Activated CD4-positive, CD25-positive, alpha-beta regulatory T cell treated with anti-CD3 and anti-CD28 coated beads, Interleukin-2, amount 50 U/mL, for 16 hours (primary cell): ENCODE measurements around the gene INPP5B.
A peak's percentile ranks its signal among the peaks of the same experiment; 100 is the strongest.
"Not testable (repeated sequence)": the region's sequence is repeated elsewhere in the genome, so short reads cannot be mapped to it uniquely, and the experiment has no call there.

Source experiments
- DNase-seq: peaks from one replicate; pipeline ENCODE4 v3.0.0-alpha.2; 2020; ENCODE audit warnings: low read depth, low spot score

The INPP5B gene

DNA sequence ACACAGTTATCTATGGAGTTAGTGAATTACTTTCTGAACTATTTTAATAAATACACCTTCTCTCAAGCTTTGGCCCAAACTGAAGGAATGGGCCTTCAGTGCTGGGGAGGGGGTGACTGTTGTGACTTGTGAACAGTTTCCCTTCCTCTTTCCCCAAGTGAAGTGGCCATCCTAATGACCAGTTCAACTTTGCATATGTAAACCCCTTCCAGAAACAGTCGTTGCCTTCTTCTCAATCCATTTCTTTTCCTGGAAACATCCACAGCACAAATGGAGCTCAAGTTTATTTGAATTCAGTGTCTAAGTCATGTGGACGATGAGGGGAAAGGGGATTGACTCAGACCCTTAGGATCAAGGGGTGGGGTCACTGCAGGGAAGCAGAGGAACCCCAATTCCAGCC is 1.3 kb upstream of the INPP5B start:
- DNase-seq = no peak

DNA sequence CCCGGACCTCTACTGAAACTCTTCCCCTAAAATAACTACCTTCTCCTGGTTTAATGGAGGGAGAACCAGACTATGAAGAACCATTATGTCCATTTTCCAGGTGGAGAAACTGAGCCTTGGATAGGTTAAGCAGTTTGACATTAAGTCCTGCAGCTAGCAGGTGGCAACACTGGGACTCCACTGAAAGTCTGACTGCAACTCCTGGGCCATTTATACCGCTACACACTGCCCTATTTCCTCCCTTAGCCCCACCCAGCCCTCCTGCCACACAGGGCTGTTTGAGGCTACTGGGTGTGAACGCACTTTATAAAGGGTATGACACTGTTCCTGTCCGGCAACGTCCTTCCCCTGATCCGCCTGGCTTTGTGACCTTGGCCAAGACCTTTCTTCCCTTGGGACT is 511 bp upstream of the INPP5B start:
- no peak for DNase-seq

DNA sequence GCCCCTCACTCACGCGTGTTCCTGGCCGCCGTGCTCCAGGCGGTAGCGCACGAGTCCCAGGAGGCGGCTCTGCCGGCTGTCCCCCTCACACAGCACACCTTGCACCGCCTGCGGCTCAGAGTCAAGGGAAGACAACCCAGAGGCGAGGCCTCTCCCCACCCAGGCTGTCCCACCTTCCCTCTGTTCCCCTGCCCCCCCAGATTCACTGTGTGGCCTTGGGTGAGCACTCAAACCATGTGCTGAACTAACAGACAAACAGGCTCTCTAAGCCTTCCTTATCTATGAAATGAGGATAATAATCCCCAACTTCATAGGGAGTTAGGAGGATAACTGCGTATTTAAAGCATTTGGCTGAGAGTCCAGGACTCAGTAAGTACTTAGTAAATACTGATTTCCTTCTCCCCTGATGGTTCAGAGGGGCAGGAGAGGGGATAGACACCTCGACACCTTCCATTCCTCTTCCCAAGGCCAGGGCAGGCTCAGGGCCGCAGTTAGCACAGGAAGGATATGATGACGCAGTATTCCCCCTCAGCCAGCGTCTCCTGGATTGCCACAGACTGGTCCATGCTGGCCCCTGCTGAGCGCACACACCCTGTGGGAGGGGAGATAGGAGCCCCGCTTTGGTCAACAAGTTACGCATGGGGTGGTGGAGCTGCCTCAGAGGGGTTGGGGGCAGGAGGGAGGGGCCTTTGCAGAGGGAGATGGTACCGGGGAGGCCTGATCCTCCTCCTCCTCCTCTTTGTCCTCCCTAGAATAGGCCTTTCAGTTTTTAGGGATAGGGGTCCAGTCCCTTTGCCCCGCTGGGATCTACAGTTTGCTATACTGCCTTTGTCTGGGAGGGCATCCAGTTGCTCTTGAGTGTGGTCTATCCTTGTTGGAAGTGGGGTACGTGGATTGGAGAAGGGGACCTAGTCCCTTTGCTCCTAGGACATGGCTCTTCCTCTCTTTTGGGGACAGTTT is 830 bp downstream of the INPP5B start:
- DNase-seq = no peak

DNA sequence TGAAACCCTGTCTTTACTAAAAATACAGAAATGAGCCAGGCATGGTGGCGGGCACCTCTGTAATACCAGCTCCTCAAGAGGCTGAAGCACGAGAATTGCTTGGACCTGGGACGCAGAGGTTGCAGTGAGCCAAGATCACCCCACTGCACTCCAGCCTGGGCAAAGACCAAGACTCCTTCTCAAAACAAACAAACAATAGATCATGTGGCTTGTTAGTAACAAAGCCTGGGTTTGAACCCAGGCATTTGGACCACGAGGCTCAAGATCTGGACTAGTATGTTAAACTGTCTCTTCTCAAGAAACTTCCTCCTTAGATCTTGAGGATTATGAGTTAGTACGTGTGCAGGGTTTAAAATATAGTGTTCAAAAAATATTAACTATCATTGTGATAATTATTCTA is 1.6 kb downstream of the INPP5B start:
- no peak for DNase-seq

DNA sequence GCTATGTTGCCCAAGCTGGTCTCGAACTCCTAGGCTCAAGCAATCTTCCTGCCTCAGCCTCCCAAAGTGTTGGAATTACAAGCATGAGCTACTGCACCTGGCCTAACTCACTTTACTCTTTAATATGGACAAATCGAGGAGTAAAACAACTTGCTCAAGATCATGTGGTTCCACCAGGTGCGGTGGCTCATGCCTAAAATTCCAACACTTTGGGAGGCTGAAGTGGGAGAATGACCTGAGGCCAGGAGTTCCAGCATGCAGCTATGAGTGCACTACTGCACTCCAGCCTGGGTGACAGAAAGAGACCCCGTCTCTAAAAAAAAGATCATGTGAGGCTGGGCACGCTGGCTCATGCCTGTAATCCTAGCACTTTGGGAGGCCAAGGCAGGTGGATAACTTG is 2.0 kb downstream of the INPP5B start:
- DNase-seq = no peak

DNA sequence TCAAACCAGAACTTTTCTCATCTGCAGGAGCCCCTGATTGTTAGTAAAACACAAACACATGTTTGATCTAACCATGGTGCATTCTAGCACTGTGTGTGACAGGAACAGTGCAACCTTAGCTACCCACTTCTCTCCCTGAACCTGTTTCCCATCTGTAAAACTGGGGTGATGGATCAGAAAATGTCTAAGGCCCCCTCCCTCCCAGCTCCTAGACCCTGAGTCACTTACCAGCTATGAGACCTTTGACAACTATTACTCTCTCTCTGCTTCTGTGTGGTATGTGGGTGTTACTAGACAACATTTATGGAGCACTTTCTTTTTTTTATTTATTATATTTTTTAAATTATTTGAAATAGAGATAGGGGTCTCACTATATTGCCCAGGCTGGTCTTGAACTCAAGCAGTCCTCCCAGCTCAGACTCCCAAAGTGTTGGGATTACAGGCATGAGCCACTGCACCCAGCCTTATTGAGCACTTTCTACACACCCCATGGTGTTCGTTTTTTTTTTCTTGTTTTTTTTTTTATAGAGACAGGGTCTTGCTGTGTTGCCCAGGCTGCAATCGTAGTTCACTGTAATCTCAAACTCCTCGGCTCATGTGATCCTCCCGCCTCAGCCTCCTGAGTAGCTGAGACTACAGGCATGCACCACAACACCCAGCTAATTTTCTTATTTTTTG is 2.6 kb downstream of the INPP5B start:
- no peak for DNase-seq

DNA sequence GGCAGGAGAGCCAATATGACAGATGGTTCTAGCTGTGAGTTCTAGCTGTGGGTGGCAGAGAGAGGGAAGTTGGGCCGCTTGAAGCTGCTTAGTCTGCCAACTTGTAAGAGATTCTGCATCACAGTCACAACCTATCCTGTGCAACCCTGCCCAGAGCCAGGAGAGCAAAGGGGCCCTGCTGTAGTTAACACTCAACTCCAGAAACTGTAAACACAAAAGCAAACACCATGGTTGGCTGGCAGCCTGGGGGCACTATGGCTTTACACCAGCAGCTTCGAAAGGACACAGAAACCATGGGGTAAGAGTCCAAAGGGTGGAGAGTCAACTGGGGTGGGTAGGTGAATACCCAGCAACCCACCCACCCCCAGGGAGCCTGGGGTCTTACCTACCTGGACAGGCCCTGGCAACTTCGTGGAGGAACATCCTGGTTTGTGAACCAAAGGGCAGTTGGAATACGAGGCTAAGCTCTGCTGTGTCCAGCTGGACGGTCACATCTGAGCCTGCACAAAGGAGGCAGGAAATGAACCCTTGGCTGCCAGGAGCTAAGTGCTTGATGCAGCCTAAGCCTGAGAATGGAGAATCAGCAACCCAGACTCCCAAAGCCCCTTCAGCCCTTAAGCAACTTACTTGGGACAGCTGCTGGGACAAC is 6.4 kb downstream of the INPP5B start:
- no peak for DNase-seq

DNA sequence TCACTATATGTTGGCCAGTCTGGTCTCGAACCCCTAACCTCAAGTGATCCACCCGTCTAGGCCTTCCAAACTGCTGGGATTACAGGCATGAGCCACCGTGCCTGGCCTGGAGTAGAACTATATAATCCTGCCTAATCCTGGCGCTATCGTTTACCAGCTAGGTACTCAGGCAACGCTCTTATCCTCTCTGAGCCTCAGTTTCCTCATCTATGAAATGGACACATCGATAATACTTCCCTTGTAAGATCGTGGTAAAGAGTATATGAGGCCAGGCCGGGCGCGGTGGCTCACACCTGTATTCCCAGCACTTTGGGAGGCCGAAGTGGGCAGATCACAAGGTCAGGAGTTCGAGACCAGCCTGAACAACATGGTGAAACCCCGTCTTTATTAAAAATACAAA is 10.1 kb downstream of the INPP5B start:
- DNase-seq = not testable (repeated sequence)

DNA sequence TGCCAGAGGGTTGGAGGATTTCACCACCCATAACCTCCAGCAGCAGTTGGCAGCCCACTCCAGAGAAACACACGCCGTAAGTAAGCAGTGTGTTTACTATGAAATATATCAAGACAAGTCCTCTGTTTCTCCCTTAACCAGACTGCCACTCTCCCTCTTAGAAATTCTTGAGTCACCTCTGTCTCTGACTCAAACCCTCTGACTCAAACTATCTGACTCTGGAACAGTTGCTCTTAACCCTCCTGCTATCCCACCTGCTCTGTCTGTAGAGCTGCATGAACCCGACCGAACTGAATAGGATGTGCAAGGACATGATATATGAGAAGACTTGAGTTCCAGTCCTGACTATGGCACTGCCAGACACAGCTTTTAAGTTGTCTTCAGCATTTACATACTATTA is 14.1 kb downstream of the INPP5B start:
- DNase-seq = no peak

DNA sequence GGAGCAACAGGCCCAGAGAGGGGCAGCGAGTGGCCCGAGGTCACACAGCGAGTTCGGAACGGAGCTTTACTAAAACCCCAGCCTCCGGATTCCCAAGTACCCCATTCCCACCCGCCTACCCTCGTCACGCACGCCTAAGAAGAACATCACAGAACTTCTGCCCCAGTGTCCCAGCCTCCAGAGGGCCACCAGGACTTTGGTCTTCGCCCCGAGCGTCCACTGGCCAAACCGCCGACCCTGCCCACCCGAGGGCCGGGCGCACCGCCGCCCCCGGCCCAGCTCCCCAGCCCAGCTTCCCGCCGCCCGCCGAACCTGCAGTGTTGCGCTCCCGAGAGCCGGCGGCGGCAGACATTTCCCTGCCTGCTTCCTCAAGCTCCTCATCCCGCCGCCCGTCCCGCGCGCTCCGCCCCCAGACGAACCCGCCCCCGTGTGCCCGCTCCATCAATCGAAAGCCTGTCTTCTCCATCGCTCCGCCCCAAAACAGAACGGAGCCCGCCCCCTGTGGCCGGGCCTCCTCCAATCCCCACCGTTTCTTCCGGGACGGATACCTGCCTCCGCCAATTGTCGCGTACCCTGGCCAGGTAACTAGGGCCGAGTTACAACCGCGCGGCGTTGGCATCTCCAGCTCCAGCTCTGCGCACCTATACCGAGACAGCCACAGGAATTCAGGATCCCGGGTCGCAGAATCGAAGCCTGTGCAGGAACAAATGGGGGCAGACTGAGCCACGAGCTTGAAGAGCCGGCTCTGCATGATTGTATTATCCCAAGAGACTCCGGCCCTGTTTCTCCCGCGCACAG is 15.3 kb downstream of the INPP5B start:
- peak; percentile 93 for DNase-seq

DNA sequence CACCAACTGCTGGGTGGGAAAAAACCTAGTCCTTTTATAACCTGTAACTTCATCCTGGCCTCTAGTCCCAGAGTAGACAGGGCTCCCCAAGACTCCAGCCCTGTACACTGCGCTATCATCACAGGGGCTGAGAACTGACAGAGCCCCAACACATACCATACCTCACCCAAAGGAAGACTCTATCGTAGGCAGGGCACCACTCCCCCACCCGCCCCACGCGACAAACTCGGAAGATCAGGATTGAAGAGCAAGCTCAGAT is 15.8 kb downstream of the INPP5B start:
- DNase-seq = no peak

DNA sequence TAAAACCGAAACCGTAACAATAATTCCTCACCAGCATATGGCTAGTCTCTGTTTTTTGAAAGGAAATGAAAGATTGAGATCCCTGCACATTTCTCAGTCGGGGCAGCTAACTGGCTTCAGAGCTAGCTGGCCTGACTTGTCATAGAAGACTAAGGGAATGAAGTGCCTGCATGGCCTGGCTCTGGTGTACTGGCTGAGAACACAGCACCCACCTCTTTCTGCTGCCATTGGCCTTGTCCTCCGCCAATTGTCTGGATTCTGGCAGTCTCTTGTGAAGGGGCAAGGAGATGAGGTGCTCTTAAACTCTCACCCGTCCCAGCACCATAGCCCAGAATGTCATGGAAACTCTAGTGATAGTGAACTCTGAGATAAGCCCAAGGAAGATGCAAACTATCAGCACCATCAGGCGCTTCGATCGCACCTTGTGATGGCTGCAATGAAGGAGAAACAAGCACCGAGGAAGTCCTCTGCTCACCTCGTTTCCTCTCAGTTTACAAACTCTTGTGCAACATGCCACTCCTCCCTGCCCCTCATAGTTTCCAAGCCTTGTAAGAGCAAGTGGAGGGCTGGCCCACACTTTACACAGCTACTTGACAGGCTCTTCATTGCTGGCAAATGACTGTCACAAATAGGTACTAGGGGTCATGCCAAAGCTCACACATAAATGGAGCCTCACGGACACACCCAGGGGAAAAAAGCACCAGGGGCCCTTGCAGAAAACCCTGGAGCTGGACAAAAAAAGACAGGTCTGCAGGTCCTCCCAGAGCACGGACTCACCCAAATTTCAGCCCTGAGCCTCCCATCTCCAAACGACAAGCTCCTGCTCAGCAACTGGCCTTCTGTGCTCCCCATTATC is 16.4 kb downstream of the INPP5B start:
- DNase-seq = no peak

DNA sequence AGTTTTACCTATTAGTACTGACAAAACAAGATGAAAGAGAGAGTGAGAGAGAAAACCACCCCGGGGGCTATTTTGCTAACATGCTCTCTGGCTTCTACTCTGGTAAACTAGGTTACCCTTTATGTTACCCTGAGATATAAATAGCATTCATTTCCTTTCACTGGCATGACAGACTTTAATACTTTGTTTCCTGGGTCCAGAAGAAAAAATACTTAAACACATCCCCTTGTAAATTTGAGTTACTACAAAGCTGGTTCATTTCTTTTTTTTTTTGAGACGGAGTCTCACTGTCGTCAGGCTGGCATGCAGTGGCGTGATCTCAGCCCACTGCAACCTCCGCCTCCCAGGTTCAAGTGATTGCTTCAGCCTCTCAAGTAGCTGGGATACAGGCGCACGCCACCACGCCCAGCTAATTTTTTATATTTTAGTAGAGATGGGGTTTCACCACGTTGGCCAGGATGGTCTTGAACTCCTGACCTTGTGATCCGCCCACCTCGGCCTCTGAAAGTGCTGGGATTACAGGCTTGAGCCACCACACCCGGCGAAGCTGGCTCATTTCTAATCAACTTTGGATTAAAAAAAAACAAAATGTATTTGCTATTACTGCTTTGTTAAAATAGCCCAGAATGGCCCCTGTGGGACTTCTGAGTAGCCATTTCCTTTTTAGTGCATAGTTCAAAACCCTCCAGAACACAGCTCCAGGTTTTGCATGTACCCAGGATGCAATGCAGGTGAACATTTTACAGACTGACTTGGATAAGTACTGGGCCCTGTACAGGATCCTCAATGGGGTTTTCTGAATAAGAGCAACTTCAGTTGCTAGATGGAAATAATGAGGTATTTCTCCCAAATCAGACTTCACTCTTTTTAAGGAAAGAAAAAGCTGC is 20.6 kb downstream of the INPP5B start:
- no peak for DNase-seq

DNA sequence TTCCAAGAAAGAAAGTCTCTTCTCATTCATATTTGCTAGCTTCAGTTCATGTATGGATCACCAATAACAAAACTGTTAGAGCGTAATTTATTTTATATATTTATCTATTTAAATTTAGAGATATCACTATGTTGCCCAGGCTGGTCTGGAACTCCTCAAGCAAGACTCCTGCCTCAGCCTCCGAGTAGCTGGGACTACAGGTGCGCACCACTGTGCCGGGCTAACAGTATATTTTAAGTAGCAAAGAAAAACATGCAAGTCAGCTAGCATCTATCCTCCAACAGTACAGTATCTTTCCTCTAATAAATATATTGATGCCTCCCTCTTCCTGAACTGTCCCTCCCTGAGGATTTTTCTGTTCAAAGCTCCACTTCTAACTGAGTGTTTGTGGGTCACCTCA is 21.5 kb downstream of the INPP5B start:
- DNase-seq = no peak

DNA sequence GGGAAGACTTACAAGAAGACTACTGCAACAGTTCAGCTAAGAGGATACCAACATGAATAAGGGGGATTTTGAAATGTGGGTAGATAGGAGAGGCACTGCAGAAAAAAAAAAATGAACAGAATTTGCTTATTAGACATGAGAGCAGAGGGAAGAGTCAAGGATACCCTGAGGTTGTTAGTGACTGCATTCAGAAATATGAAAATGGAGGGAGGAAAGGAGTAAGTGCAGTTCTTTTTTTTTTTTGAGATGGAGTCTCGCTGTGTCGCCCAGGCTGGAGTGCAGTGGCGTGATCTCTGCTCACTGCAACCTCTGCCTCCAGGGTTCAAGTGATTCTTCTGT is 23.3 kb downstream of the INPP5B start:
- DNase-seq = no peak

DNA sequence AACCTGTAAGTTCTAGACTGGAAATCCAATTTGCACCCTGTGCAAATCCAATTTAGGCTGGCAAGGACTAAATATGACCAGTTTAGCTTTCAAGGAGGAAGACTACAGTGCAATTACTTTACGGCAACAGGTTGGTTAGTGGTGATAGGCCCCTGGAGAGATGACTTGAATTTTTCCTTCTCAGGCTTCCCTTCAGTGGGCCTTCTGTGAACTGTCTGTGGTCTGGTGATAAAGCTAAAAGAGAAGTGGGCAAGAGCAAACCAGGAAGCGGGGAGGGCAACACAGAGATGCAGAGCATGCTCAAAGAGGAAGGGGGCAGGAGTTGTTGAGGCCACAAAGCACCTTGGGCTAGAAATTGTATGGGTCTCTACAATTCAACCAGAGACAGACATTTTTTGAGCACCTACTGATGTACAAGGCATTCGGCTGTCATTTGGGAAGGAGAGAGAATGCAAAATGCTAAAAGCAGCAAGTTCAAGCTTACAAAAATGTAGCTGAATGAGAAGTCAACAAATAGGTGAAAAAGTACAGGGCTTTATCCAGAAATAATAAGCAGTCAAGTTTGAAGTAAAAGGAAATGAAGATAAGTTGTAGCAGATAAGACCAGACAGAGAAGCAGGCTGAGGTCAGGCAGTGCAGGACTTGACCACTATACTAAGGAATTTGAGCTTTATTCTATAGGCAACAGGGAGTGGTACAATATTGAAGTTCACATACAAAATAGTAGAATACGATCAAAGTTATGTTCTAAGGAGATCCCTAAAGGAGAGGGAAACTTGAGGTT is 23.9 kb downstream of the INPP5B start:
- no peak for DNase-seq

DNA sequence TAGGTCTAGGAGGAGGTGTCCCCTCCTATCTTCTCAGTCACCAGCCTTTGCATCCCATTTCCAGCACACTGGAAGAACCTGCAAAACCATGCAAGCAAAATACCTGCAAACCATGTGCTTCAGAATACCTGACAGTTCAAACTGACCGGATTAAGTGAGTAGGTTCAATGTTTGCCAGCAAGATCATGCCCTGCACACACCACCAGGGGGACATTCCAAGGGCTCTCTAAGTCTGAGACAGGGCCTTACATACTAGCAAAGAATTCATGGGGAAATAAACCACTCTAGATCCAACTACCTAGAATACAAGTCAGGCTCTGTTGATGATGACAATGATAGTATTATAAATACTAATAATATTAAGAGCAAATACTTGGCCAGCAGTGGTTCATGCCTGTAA is 27.6 kb downstream of the INPP5B start:
- DNase-seq = no peak

DNA sequence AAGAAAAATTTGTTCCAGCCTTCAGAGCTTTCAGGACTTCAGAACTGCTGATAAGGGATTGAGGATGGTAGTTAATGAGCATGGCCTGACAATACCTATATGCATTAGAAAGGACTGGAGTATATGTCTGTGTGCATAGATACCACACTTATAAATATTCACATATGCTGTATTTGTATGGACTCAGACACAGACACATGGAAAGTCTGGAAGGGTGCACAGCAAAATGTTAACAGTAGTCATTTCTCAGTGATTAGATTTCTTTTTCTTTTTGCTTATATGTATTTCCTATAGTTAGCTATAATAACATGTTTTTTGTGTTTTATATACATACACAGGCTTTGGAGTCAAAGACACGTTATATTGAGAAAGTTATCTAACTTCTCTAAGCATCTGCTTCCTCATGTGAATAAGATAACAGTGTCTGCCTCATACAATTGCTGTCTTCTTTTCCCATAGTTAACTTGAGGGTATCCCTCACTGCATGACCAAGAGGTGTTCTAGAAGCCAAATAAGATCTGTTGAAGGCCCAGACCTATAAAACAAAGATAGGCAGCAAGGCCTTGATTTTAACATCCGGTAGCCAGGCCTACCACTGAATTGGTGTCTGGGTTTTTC is 31.3 kb downstream of the INPP5B start:
- no peak for DNase-seq
